ENCODE results near the gene REXO5.

The REXO5 gene

GRCh38 chr16:20865420-20866131 lies 59.2 kb downstream of the REXO5 start:
- no peak overlapping the region for H3K9ac ChIP-seq (ENCODE audit: insufficient read length, low read depth)
- H3K36me3 ChIP-seq (ENCODE audit: insufficient read depth, insufficient read length, low read length) = peaks cover 20% of the 10 kb centered on the region

GRCh38 chr16:20866145-20866772 lies 59.9 kb downstream of the REXO5 start:
- Histone ChIP-seq H3K36me3 (ENCODE audit: insufficient read depth, insufficient read length, low read length) (peaks cover 15% of the 10 kb centered on the region), H3K4me1 (ENCODE audit: insufficient read depth, insufficient read length) (no peaks in the 10 kb centered on the region), H3K9ac (ENCODE audit: insufficient read length, low read depth) (no peak overlapping the region), H3K9me3 (ENCODE audit: insufficient read depth, low read length) (no peaks in the 10 kb centered on the region), H3K27me3 (ENCODE audit: insufficient read depth, insufficient read length) (no peaks in the 10 kb centered on the region), H3K4me3 (ENCODE audit: insufficient read length, low read depth) (no peak overlapping the region)
- TF ChIP-seq ZNF274 (IDR thresholded peaks at IDR 0.05; ENCODE audit: low read depth, low read length) (no peak), SUZ12 (IDR thresholded peaks at IDR 0.05; ENCODE audit: extremely low read depth, insufficient read depth, insufficient read length) (no peak), YY1 (IDR thresholded peaks at IDR 0.05; ENCODE audit: insufficient read depth, insufficient read length) (no peak)
- DNase-seq (ENCODE audit: low read depth, low spot score) = no peak

More at GRCh38 chr16:20865420-20866131, 59.2 kb downstream of the REXO5 start:
- TF ChIP-seq ZNF274 (IDR thresholded peaks at IDR 0.05; ENCODE audit: low read depth, low read length) (no peak), SUZ12 (IDR thresholded peaks at IDR 0.05; ENCODE audit: extremely low read depth, insufficient read depth, insufficient read length) (no peak), YY1 (IDR thresholded peaks at IDR 0.05; ENCODE audit: insufficient read depth, insufficient read length) (no peak)
- no peaks in the 10 kb centered on the region for H3K9me3 ChIP-seq (ENCODE audit: insufficient read depth, low read length)
- H3K4me1 ChIP-seq (ENCODE audit: insufficient read depth, insufficient read length) = no peaks in the 10 kb centered on the region
- no peak for DNase-seq (ENCODE audit: low read depth, low spot score)
- no peaks in the 10 kb centered on the region for H3K27me3 ChIP-seq (ENCODE audit: insufficient read depth, insufficient read length)
- H3K4me3 ChIP-seq (ENCODE audit: insufficient read length, low read depth) = no peak overlapping the region

- Histone ChIP-seq H3K36me3 (ENCODE audit: insufficient read depth, insufficient read length, low read length) (peaks cover 9% of the 10 kb centered on the region), H3K9me3 (ENCODE audit: insufficient read depth, low read length) (no peaks in the 10 kb centered on the region), H3K9ac (ENCODE audit: insufficient read length, low read depth) (no peak overlapping the region), H3K27me3 (ENCODE audit: insufficient read depth, insufficient read length) (no peaks in the 10 kb centered on the region), H3K4me1 (ENCODE audit: insufficient read depth, insufficient read length) (no peaks in the 10 kb centered on the region), H3K4me3 (ENCODE audit: insufficient read length, low read depth) (no peak overlapping the region)
- TF ChIP-seq YY1 (IDR thresholded peaks at IDR 0.05; ENCODE audit: insufficient read depth, insufficient read length) = no peak
- TF ChIP-seq SUZ12 (IDR thresholded peaks at IDR 0.05; ENCODE audit: extremely low read depth, insufficient read depth, insufficient read length) = no peak
- no peak for TF ChIP-seq ZNF274 (IDR thresholded peaks at IDR 0.05; ENCODE audit: low read depth, low read length)
- DNase-seq (ENCODE audit: low read depth, low spot score) = no peak
Measured at GRCh38 chr16:20866801-20867200, 60.5 kb downstream of the REXO5 start.

GRCh38 chr16:20867585-20867984 lies 61.3 kb downstream of the REXO5 start:
- TF ChIP-seq YY1 (IDR thresholded peaks at IDR 0.05; ENCODE audit: insufficient read depth, insufficient read length) = no peak
- no peak for TF ChIP-seq ZNF274 (IDR thresholded peaks at IDR 0.05; ENCODE audit: low read depth, low read length)
- no peak for TF ChIP-seq SUZ12 (IDR thresholded peaks at IDR 0.05; ENCODE audit: extremely low read depth, insufficient read depth, insufficient read length)
- Histone ChIP-seq H3K36me3 (ENCODE audit: insufficient read depth, insufficient read length, low read length) (peaks cover 1% of the 10 kb centered on the region), H3K4me1 (ENCODE audit: insufficient read depth, insufficient read length) (no peaks in the 10 kb centered on the region), H3K4me3 (ENCODE audit: insufficient read length, low read depth) (no peak overlapping the region), H3K9ac (ENCODE audit: insufficient read length, low read depth) (no peak overlapping the region), H3K9me3 (ENCODE audit: insufficient read depth, low read length) (no peaks in the 10 kb centered on the region), H3K27me3 (ENCODE audit: insufficient read depth, insufficient read length) (no peaks in the 10 kb centered on the region)
- no peak for DNase-seq (ENCODE audit: low read depth, low spot score)

- DNase-seq (ENCODE audit: low read depth, low spot score) = no peak
- H3K9ac ChIP-seq (ENCODE audit: insufficient read length, low read depth) = no peak overlapping the region
- H3K4me1 ChIP-seq (ENCODE audit: insufficient read depth, insufficient read length) = no peaks in the 10 kb centered on the region
- no peaks in the 10 kb centered on the region for H3K36me3 ChIP-seq (ENCODE audit: insufficient read depth, insufficient read length, low read length)
- no peaks in the 10 kb centered on the region for H3K9me3 ChIP-seq (ENCODE audit: insufficient read depth, low read length)
- H3K27me3 ChIP-seq (ENCODE audit: insufficient read depth, insufficient read length) = no peaks in the 10 kb centered on the region
- no peak overlapping the region for H3K4me3 ChIP-seq (ENCODE audit: insufficient read length, low read depth)
- TF ChIP-seq YY1 (IDR thresholded peaks at IDR 0.05; ENCODE audit: insufficient read depth, insufficient read length) = no peak
- no peak for TF ChIP-seq ZNF274 (IDR thresholded peaks at IDR 0.05; ENCODE audit: low read depth, low read length)
- TF ChIP-seq SUZ12 (IDR thresholded peaks at IDR 0.05; ENCODE audit: extremely low read depth, insufficient read depth, insufficient read length) = no peak
Measured at GRCh38 chr16:20868890-20869289, 62.6 kb downstream of the REXO5 start.

- no peak overlapping the region for H3K9ac ChIP-seq (ENCODE audit: insufficient read length, low read depth)
- H3K9me3 ChIP-seq (ENCODE audit: insufficient read depth, low read length) = no peaks in the 10 kb centered on the region
- no peak for TF ChIP-seq YY1 (IDR thresholded peaks at IDR 0.05; ENCODE audit: insufficient read depth, insufficient read length)
- TF ChIP-seq SUZ12 (IDR thresholded peaks at IDR 0.05; ENCODE audit: extremely low read depth, insufficient read depth, insufficient read length) = no peak
- TF ChIP-seq ZNF274 (IDR thresholded peaks at IDR 0.05; ENCODE audit: low read depth, low read length) = no peak
- no peaks in the 10 kb centered on the region for H3K36me3 ChIP-seq (ENCODE audit: insufficient read depth, insufficient read length, low read length)
- H3K27me3 ChIP-seq (ENCODE audit: insufficient read depth, insufficient read length) = no peaks in the 10 kb centered on the region
- no peaks in the 10 kb centered on the region for H3K4me1 ChIP-seq (ENCODE audit: insufficient read depth, insufficient read length)
- no peak overlapping the region for H3K4me3 ChIP-seq (ENCODE audit: insufficient read length, low read depth)
- DNase-seq (ENCODE audit: low read depth, low spot score) = no peak
Measured at GRCh38 chr16:20870122-20870820, 63.9 kb downstream of the REXO5 start.

- no peak for DNase-seq (ENCODE audit: low read depth, low spot score)
- Histone ChIP-seq H3K9ac (ENCODE audit: insufficient read length, low read depth) (no peak overlapping the region), H3K27me3 (ENCODE audit: insufficient read depth, insufficient read length) (no peaks in the 10 kb centered on the region), H3K4me3 (ENCODE audit: insufficient read length, low read depth) (no peak overlapping the region), H3K9me3 (ENCODE audit: insufficient read depth, low read length) (no peaks in the 10 kb centered on the region), H3K36me3 (ENCODE audit: insufficient read depth, insufficient read length, low read length) (no peaks in the 10 kb centered on the region), H3K4me1 (ENCODE audit: insufficient read depth, insufficient read length) (no peaks in the 10 kb centered on the region)
- TF ChIP-seq YY1 (IDR thresholded peaks at IDR 0.05; ENCODE audit: insufficient read depth, insufficient read length) = no peak
- no peak for TF ChIP-seq SUZ12 (IDR thresholded peaks at IDR 0.05; ENCODE audit: extremely low read depth, insufficient read depth, insufficient read length)
- no peak for TF ChIP-seq ZNF274 (IDR thresholded peaks at IDR 0.05; ENCODE audit: low read depth, low read length)
Measured at GRCh38 chr16:20871258-20871657, 64.9 kb downstream of the REXO5 start.

Measured in NT2/D1 (cell line).